ENCODE data around the gene CCDC122. TPM values are rescaled to one million over a fixed set of nuclear protein-coding genes. Genes with fewer than 3 reads are reported as not detected.
A peak's percentile ranks its signal among the peaks of the same experiment; 100 is the strongest.

Gene CCDC122
- total and polyA plus RNA-seq, 4 donors: 1.9 to 7.7 (median 6.6) TPM

DNA sequence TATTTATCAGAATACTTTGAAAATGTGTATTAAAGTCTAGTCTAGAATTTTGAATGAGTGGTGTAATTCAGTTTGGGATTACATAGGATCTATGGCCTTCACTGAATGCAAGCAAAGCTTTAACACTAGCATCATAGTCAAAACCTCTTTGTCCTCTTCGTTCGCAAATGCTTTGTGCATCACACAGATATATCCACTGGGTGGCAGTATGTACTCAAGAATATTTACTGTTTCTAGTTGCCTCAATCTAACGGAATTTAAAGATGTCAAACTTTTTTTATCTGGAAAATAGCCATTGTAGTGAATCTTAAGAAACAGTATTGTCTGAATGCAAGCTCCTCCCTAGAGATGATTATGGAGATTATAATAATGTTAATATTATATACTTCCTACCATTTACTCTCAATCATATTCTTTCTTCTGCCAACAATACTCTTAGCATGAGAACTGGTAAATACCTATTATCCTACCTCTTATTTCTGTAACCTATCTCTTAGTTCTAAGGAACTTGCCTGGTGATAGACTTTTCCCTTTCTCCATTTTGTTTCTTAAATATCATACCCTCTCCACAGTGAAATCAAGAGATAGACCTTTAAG is 26.0 kb upstream of the CCDC122 start:
- Histone ChIP-seq H3K36me3 (ENCODE audit: control insufficient read depth in 4 of 4, insufficient read depth in 4 of 4, low read length in 4 of 4) (no peaks in the 10 kb centered on the region), H3K27ac (ENCODE audit: low read depth in 1 of 2, low read length in 1 of 2) (no peak overlapping the region), H3K4me3 (no peak overlapping the region), H3K9me3 (ENCODE audit: control insufficient read depth in 4 of 4, insufficient read depth in 3 of 4, low read length in 3 of 4) (no peaks in the 10 kb centered on the region), H3K9ac (ENCODE audit: insufficient read depth in 1 of 2, low read length in 2 of 2) (no peak overlapping the region), H3K27me3 (ENCODE audit: control insufficient read depth in 3 of 3, insufficient read depth in 3 of 3, low read length in 2 of 3) (no peaks in the 10 kb centered on the region), H3K4me1 (ENCODE audit: control insufficient read depth in 5 of 5, insufficient read depth in 5 of 5, low read length in 5 of 5) (peaks cover 0 to 6% (median 0%) of the 10 kb centered on the region in 5 donors)
- peak; percentile 62 to 87 (median 86) for DNase-seq
- TF ChIP-seq, protein P1, sequence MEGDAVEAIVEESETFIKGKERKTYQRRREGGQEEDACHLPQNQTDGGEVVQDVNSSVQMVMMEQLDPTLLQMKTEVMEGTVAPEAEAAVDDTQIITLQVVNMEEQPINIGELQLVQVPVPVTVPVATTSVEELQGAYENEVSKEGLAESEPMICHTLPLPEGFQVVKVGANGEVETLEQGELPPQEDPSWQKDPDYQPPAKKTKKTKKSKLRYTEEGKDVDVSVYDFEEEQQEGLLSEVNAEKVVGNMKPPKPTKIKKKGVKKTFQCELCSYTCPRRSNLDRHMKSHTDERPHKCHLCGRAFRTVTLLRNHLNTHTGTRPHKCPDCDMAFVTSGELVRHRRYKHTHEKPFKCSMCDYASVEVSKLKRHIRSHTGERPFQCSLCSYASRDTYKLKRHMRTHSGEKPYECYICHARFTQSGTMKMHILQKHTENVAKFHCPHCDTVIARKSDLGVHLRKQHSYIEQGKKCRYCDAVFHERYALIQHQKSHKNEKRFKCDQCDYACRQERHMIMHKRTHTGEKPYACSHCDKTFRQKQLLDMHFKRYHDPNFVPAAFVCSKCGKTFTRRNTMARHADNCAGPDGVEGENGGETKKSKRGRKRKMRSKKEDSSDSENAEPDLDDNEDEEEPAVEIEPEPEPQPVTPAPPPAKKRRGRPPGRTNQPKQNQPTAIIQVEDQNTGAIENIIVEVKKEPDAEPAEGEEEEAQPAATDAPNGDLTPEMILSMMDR (IDR thresholded peaks at IDR 0.05; ENCODE audit: control extremely low read depth, extremely low read depth): peak; percentile 81
- peak; percentile 75 for ATAC-seq (ENCODE audit: insufficient read depth, low FRiP score)
- 1% methylated on average over 3 of the region's 3 CpGs for WGBS, 2 donors

DNA sequence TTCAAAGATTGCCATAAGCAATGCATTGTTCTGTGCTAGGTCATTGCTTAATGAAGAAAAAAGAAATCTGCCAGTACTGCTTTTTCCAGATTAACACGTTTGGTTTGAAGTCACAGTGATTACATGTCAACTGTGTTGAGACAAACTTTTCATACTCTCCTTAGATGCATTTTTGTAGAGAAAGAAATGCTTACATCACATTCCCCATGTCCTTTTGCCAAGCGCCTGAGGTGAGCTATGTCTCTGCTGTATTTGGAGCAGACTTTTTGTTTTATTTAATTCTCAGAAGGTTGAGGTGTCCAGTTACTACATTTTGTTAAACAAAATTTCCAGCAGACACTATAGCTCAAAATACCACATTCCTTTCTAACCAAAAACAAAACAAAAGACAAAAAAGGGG is 16.4 kb upstream of the CCDC122 start:
- Histone ChIP-seq H3K36me3 (ENCODE audit: control insufficient read depth in 4 of 4, insufficient read depth in 4 of 4, low read length in 4 of 4) (no peaks in the 10 kb centered on the region), H3K4me3 (no peak overlapping the region), H3K4me1 (ENCODE audit: control insufficient read depth in 5 of 5, insufficient read depth in 5 of 5, low read length in 5 of 5) (no peaks in the 10 kb centered on the region), H3K27ac (ENCODE audit: low read depth in 1 of 2, low read length in 1 of 2) (no peak overlapping the region), H3K27me3 (ENCODE audit: control insufficient read depth in 3 of 3, insufficient read depth in 3 of 3, low read length in 2 of 3) (no peaks in the 10 kb centered on the region), H3K9ac (ENCODE audit: insufficient read depth in 1 of 2, low read length in 2 of 2) (no peak overlapping the region), H3K9me3 (ENCODE audit: control insufficient read depth in 4 of 4, insufficient read depth in 3 of 4, low read length in 3 of 4) (no peaks in the 10 kb centered on the region)
- ATAC-seq (ENCODE audit: insufficient read depth, low FRiP score) (no peak), DNase-seq (peak in 1 of 3 donors; percentile 14)
- WGBS, 2 donors: 70 to 72% methylated on average over 2 of the region's 2 CpGs
- TF ChIP-seq, protein P1 (IDR thresholded peaks at IDR 0.05; ENCODE audit: control extremely low read depth, extremely low read depth): no peak

DNA sequence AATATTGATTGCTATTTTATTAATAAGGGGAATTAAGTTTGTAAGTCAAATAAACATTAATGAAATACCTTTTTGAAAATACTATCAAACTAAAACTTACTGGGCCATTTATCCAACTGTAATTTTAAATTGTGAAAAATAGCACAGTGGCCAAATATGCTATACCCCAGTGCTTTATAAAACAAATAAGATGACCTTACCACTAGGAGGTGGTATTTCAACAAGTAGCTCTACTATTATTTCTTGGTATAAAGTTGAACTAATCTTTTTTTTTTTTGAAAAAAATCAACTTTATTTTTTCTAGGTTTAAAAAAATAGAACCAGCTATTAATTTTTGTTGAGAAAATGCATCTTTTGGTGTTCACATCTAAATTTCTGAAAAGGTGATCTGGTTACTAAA is 14.9 kb upstream of the CCDC122 start:
- Histone ChIP-seq H3K4me1 (ENCODE audit: control insufficient read depth in 5 of 5, insufficient read depth in 5 of 5, low read length in 5 of 5) (no peaks in the 10 kb centered on the region), H3K9ac (ENCODE audit: insufficient read depth in 1 of 2, low read length in 2 of 2) (no peak overlapping the region), H3K9me3 (ENCODE audit: control insufficient read depth in 4 of 4, insufficient read depth in 3 of 4, low read length in 3 of 4) (no peaks in the 10 kb centered on the region), H3K4me3 (no peak overlapping the region), H3K36me3 (ENCODE audit: control insufficient read depth in 4 of 4, insufficient read depth in 4 of 4, low read length in 4 of 4) (no peaks in the 10 kb centered on the region), H3K27ac (ENCODE audit: low read depth in 1 of 2, low read length in 1 of 2) (no peak overlapping the region), H3K27me3 (ENCODE audit: control insufficient read depth in 3 of 3, insufficient read depth in 3 of 3, low read length in 2 of 3) (no peaks in the 10 kb centered on the region)
- ATAC-seq (ENCODE audit: insufficient read depth, low FRiP score) (no peak), DNase-seq (no peak)
- TF ChIP-seq, protein P1 (IDR thresholded peaks at IDR 0.05; ENCODE audit: control extremely low read depth, extremely low read depth): no peak

DNA sequence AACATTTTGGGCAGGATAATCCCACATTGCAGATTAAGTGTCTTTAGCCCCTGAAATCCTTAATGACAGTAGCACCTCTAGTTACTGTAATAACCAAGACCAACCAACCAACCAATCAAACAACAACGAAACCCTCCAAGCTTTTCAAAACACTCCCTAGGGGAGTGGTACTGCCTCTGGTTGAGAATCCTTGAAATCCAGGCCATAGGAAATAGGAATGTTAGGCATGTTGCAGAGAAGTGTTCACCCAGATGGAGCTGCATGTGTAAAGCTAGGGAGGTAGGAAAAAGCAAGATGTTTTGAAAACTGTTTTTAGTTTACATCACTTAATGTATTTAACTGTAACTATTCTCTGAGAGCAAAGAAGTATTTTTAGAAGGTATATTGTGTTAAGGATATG is 4.7 kb upstream of the CCDC122 start:
- no peak for ATAC-seq (ENCODE audit: insufficient read depth, low FRiP score)
- WGBS, 2 donors: 86 to 87% methylated on average over 1 of the region's 1 CpG
- Histone ChIP-seq H3K27me3 (ENCODE audit: control insufficient read depth in 3 of 3, insufficient read depth in 3 of 3, low read length in 2 of 3) (peaks cover 0 to 7% (median 0%) of the 10 kb centered on the region in 3 donors), H3K4me1 (ENCODE audit: control insufficient read depth in 5 of 5, insufficient read depth in 5 of 5, low read length in 5 of 5) (peaks cover 0 to 12% (median 0%) of the 10 kb centered on the region in 5 donors), H3K9ac (ENCODE audit: insufficient read depth in 1 of 2, low read length in 2 of 2) (no peak overlapping the region), H3K27ac (ENCODE audit: low read depth in 1 of 2, low read length in 1 of 2) (no peak overlapping the region), H3K9me3 (ENCODE audit: control insufficient read depth in 4 of 4, insufficient read depth in 3 of 4, low read length in 3 of 4) (no peaks in the 10 kb centered on the region), H3K36me3 (ENCODE audit: control insufficient read depth in 4 of 4, insufficient read depth in 4 of 4, low read length in 4 of 4) (peaks cover 0 to 3% (median 0%) of the 10 kb centered on the region in 4 donors), H3K4me3 (no peak overlapping the region)
- DNase-seq: no peak
- TF ChIP-seq, protein P1 (IDR thresholded peaks at IDR 0.05; ENCODE audit: control extremely low read depth, extremely low read depth): no peak

All from lung (tissue), 12 donors.